Measurements from ENCODE around the gene MPRIP. TPM values are rescaled to one million over a fixed set of nuclear protein-coding genes. Genes with fewer than 3 reads are reported as not detected.

The MPRIP gene
- total RNA-seq, 1 donor from 2014 or later = 863 TPM

GRCh38 chr17:17022456-17022855 lies 19.8 kb upstream of the MPRIP start:
- H3K36me3 Mint-ChIP-seq (ENCODE audit: unreplicated experiment) = no peaks in the 10 kb centered on the region
- TF ChIP-seq CTCF (IDR thresholded peaks at IDR 0.05; ENCODE audit: partially characterized antibody, unreplicated experiment) = no peak
- DNase-seq = no peak
- H3K27me3 Mint-ChIP-seq (ENCODE audit: unreplicated experiment) = peaks cover 2% of the 10 kb centered on the region
- H3K9me3 Mint-ChIP-seq (ENCODE audit: unreplicated experiment) = peaks cover 2% of the 10 kb centered on the region
- no peak overlapping the region for H3K27ac Mint-ChIP-seq (ENCODE audit: unreplicated experiment)
- peaks cover 6% of the 10 kb centered on the region for H3K4me1 Mint-ChIP-seq (ENCODE audit: low read depth, unreplicated experiment)
- H3K4me3 Mint-ChIP-seq (ENCODE audit: unreplicated experiment) = no peak overlapping the region

GRCh38 chr17:17024778-17025300 lies 17.4 kb upstream of the MPRIP start:
- H3K27me3 Mint-ChIP-seq (ENCODE audit: unreplicated experiment) = peaks cover 19% of the 10 kb centered on the region

GRCh38 chr17:17025621-17026020 lies 16.6 kb upstream of the MPRIP start:
- H3K27ac Mint-ChIP-seq (ENCODE audit: unreplicated experiment) = no peak overlapping the region

More at GRCh38 chr17:17024778-17025300, 17.4 kb upstream of the MPRIP start:
- Mint-ChIP-seq H3K9me3 (ENCODE audit: unreplicated experiment) (peaks cover 15% of the 10 kb centered on the region), H3K27ac (ENCODE audit: unreplicated experiment) (no peak overlapping the region), H3K36me3 (ENCODE audit: unreplicated experiment) (peaks cover under 1% of the 10 kb centered on the region), H3K4me3 (ENCODE audit: unreplicated experiment) (no peak overlapping the region), H3K4me1 (ENCODE audit: low read depth, unreplicated experiment) (peaks cover 20% of the 10 kb centered on the region)
- no peak for TF ChIP-seq CTCF (IDR thresholded peaks at IDR 0.05; ENCODE audit: partially characterized antibody, unreplicated experiment)
- DNase-seq = no peak

GRCh38 chr17:17026163-17026562 lies 16.1 kb upstream of the MPRIP start:
- H3K4me1 Mint-ChIP-seq (ENCODE audit: low read depth, unreplicated experiment) = peaks cover 30% of the 10 kb centered on the region
- no peak for TF ChIP-seq CTCF (IDR thresholded peaks at IDR 0.05; ENCODE audit: partially characterized antibody, unreplicated experiment)
- no peak overlapping the region for H3K4me3 Mint-ChIP-seq (ENCODE audit: unreplicated experiment)
- DNase-seq = no peak
- no peak overlapping the region for H3K27ac Mint-ChIP-seq (ENCODE audit: unreplicated experiment)
- H3K27me3 Mint-ChIP-seq (ENCODE audit: unreplicated experiment) = peaks cover 29% of the 10 kb centered on the region
- H3K36me3 Mint-ChIP-seq (ENCODE audit: unreplicated experiment) = peaks cover 4% of the 10 kb centered on the region
- H3K9me3 Mint-ChIP-seq (ENCODE audit: unreplicated experiment) = peaks cover 25% of the 10 kb centered on the region

More at GRCh38 chr17:17025621-17026020, 16.6 kb upstream of the MPRIP start:
- DNase-seq = no peak
- TF ChIP-seq CTCF (IDR thresholded peaks at IDR 0.05; ENCODE audit: partially characterized antibody, unreplicated experiment) = no peak
- Mint-ChIP-seq H3K4me3 (ENCODE audit: unreplicated experiment) (no peak overlapping the region), H3K9me3 (ENCODE audit: unreplicated experiment) (peaks cover 23% of the 10 kb centered on the region), H3K4me1 (ENCODE audit: low read depth, unreplicated experiment) (peaks cover 26% of the 10 kb centered on the region), H3K27me3 (ENCODE audit: unreplicated experiment) (peaks cover 27% of the 10 kb centered on the region), H3K36me3 (ENCODE audit: unreplicated experiment) (peaks cover 4% of the 10 kb centered on the region)

- no peak for TF ChIP-seq CTCF (IDR thresholded peaks at IDR 0.05; ENCODE audit: partially characterized antibody, unreplicated experiment)
- Mint-ChIP-seq H3K36me3 (ENCODE audit: unreplicated experiment) (peaks cover 4% of the 10 kb centered on the region), H3K4me1 (ENCODE audit: low read depth, unreplicated experiment) (peaks cover 40% of the 10 kb centered on the region), H3K9me3 (ENCODE audit: unreplicated experiment) (peaks cover 34% of the 10 kb centered on the region), H3K27me3 (ENCODE audit: unreplicated experiment) (peaks cover 29% of the 10 kb centered on the region), H3K27ac (ENCODE audit: unreplicated experiment) (peak overlapping the region; percentile 100), H3K4me3 (ENCODE audit: unreplicated experiment) (peak overlapping the region; percentile 52)
- no peak for DNase-seq
Observed at GRCh38 chr17:17027442-17028058, 14.7 kb upstream of the MPRIP start.
